HUDEP-2 (cell line): ENCODE results near the gene MEG3.

Source experiments
- DNase-seq, 76 experiments: peaks; one replicate each; lab custom pipeline; 2025; ENCODE audit not compliant: unreplicated experiment in 76 of 76; lab: John Stamatoyannopoulos, UW

Gene MEG3

DNA sequence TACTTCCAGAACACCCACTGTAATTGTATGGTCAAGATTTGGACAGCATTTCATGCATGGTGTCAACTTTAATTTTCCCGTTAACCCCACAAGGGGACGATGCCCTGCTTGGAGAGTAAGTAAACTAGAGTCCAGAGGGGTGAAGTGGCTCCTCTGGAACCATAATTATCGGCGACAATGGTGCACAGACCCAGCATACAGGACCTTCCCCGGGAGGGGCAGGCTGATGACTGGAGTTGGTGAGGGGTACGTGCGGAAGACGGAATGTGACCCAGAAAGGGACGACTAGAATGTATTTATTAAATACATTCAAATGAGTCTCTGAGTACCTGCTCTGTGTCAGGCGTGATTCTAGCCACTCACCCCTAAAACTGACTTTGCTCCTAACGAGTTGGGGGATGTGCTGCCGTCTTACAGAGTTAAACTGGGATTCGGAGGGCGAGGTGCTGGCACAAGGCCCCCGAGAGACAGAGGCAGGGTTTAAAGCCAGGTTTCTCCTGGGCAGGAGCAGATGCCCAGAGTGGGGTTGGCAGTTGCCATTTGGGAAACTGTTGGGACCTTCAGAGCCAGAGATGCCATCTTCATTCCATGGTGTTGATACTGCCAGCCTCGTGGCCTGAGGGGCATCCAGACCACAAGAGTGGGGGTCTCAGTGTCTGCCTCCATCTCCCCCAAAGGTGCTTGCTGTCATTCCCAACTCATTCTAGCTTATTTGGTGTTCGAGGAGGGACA lies 66.7 kb downstream of the MEG3 start:
- no peak for DNase-seq

DNA sequence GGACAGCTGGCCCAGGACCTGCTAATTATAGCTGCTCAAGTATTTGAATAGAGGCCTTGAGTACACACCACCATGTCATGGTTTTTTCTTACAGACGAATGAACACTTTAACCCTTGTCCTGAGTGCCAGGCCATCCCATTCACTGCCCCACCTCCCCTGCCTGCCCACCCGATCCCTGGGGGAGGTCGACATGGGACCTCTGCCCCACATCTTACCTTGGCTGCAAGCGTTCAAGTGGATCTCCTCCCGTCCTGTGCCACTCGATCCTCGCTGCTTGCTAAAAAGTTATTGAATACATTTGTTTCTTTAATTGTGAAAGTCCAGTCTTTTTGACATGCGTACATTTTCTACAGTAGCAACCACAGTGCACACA lies 67.3 kb downstream of the MEG3 start:
- no peak for DNase-seq

DNA sequence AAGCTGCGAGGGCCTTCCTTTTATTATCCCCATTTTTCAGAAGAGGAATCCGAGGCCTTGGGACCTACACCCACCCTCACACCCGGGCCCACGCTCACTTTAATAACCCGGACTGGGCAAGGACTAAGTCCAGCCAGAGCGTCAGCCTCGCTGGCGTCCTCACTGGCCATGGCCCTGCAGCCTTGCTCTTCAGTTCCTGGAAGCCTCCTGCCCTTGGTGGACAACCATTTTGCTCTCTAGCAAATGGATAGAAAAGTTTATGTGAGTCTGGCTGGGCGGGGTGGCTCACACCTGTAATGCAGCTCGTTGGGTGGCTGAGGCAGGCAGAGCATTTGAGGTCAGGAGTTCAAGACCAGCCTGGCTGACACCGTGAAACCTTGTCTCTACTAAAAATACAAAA lies 67.8 kb downstream of the MEG3 start:
- no peak for DNase-seq

DNA sequence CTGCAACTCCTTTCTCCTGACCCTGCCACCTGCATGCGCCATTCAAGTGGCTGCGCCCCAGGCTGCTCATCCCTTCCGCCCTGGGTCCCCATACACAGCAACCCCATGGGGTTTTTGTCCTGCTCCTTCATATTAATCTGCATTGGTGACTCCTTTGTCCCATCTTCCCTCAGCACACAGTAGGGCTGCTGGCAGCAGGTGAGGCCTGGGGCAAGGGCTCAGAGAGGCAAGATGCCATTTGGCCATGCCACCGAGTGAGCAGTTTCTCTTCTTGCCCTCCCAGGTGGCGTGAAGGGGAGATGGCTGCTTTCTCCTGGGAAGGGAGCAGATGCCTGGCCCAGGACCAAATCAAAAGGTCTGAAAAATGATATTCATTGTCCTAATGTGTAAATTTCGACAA lies 68.5 kb downstream of the MEG3 start:
- DNase-seq: no peak

DNA sequence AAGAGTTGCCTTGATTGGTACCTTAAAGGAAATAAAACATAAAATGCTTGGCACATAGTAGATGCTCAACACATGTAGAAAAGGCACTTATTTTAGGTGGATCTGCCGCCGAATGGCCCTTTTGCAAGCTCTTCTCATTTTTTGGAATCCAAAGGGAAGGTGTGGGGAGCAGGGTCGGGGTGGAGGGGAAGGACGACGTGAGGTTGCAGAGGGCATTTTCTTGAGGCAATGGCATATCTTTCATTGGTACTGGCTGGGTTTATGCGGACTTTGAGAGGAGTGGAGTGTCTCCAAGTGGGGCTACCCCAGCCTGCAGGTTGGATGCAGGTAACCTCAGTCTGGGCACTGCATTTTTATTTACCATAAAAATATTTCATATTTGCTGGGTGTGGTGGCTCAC lies 69.5 kb downstream of the MEG3 start:
- no peak for DNase-seq

DNA sequence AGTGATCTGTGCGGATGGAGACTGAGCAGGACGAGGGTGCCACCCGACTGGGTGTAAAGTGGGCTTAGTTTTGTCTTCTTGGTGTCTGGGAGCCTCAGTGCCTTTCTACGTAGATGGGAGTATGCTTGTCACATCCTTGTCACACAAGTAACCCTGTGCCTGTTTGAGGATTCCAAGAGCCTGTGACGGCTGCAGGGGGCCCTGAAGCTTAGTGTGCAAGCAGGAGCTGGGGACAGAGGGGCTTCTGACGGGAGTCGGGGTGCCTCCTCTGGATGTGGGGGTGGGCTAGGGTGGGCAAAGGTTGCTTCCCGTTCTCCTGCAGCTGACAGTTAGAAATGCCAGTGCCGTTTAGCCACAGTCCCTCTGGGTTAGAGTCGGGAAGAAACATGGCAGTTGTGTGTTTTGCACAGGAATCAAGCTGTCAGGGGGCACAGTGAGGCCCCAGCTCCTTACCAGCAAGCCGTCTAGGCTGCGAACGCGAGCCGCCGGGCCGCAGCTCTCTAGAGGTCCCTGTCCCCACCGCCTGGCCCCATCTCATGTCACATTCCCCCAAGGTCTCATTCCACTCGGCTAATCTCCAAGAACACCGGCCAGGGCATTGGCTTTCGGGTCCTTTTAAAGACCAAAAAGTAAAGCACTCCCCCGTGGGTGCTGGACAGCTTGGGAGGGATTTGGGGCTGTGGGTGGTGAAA lies 70.6 kb downstream of the MEG3 start:
- no peak for DNase-seq

DNA sequence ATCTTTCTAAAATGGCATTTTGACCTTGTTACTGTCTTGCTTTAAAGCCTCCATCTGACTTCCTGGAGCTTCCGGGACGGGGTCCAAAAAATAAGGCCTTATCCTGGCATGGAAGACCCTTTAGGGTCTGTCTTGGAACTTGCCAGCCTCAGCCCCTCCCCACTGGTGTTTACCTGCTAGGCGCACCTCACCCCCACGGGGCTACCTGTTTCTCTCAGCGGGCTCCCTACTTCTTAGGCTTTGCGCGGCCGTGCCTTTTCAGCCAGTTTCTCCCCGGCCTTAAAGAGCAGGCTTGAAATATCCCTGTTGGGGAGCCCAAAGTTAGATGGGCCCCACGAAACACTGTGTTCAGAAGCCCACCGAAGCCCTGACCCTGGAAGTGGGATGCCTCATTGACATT lies 72.5 kb downstream of the MEG3 start:
- no peak for DNase-seq

DNA sequence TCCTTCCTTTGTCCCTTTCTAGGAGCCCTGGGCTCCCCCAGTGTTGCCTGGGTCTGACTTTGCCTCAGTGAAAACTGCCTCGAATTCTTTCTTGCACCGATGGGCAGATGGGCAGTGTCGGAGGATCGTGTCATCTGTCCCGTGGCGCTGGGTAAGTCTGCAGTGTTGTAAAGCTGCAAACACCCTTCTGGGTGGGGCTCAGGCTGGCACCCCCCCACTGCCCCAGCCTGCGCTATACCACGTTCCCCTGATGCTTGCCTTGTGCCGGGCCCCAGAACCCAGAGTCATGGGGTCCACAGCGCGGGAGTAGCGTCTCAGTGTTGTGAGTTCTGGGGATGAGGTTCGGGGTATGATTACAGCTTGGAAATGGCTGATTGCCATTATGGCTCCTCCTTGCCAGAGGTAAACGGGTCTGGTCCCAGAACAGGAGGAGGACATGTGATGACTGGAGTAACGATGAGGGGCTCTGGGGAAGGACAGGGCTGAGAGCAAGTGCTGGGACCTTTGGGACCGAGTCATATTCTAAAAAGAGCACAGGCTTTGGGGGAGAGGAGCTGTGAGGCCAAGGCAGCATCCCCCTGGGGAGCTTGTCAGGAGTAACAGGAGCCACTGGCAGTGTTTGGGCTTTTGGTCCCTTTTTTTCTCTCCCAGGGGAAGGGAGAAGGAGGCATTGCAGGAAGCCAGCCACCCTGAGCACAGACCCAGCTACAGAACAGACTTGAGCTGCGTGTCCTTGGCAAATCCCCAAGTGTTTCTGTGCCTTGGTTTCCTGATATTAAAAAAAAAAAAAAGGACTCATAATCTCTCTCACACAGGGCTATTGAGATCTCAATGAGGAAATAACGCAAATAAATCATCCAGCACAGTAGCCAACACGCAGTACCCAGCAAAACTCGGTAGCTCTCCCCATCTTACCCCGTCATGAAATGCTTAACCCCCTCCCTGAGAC lies 73.3 kb downstream of the MEG3 start:
- DNase-seq: no peak

DNA sequence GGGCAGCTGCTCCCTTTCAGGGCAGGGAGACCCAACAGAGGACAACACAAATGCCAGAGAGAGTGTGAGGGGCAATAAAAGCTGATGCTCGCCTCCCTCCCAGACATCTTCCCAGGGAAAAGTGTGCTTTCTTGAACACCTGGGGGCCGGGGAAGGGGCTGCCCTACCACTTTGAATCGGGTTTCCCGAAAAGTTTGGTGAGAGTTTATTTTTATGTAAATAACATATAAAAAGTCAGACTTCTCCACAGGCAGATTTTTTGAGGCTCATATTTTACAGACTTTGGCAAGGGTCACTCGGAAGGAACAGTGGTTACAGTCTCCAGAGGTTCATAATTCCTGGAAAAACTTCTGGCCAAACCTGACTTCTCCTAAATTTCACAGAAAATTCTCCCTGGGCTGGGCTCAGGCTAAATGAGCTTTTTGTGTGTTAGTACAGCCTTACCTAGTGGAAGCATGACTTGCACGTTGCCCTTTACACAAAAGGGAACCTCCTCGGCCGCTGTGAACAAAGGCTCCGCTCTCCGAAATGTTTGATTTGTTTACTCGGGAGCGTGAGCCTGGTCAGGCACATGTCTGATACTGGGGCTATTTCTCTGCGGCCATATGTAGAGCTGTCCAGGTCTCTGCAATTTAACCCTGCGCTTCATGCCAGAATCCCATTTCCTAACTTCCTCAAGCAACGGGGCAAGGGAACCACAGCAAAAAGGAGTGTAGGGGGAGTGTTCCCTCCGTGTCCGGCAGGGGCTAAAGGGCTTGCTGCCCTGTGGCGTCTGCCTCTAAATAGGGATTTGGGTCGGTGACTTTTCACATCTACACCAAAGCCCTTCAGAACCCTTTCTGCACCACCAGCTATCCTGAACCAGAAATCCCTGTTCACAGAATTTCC lies 74.2 kb downstream of the MEG3 start:
- no peak for DNase-seq

DNA sequence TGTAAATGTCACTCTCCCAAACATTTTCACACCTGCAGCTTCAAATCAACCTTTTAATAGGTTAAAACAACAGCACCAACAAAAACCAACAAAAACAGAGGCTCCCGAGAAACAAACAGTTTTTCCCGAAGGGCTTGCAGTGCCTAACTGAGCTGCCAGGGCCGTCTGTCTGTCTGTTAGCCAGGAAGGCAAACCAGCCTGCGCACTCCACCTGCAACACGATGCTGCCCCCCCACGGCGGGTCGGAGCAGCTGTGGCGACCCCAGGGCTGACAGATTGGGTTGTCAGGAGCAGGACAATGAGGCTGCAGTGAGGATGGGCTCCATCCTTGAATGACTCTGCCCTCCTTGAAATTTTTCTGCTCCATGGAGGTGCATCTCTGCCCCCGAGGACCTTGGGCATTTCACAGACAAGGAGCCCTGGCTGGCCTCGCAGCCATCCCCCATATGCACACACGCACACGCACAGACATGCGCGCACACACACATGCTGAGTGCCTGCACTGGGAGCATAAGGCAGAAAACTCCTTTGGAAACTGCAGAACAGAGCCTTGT lies 75.0 kb downstream of the MEG3 start:
- DNase-seq: peak in 8 of 76 experiments; percentile 2 to 24 (median 11)

DNA sequence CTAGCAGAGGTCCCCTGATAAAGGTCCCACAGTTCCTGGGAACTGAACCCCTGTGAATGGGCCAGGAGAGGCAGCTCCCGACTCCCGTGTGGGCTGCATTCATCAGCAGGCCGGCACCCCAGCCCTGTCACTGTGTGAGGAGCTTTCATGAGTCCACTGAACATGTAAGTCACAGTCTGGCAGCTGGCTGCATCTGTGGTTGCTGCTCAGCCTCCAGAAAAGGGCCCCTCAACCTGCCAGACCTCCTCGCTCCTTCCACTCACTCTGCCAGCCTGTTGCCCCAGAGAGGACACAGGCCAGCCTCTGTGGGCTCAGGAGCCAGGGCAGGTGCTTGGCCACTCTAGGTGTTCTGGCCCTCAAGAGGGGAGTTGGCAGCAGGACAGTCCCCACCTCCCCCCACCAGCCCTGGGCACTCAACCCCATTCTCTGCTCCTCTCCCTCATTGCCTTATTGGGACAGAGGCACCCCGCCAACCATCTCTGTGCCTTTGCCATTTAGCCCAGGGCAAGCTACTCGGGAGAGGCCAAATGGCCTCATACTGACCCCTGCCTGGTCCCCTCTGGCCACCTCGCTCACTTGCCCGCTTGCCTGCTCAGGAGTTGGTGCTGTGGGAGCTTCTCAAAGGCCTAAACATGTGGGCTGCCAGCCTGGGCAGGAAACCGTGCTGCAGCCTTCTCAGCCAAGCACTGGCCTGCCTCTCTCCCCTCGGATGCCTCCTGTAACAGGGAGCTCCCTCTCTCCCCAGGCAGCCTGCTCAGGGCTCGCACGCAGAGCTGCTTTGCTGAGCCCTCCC lies 75.7 kb downstream of the MEG3 start:
- no peak for DNase-seq

DNA sequence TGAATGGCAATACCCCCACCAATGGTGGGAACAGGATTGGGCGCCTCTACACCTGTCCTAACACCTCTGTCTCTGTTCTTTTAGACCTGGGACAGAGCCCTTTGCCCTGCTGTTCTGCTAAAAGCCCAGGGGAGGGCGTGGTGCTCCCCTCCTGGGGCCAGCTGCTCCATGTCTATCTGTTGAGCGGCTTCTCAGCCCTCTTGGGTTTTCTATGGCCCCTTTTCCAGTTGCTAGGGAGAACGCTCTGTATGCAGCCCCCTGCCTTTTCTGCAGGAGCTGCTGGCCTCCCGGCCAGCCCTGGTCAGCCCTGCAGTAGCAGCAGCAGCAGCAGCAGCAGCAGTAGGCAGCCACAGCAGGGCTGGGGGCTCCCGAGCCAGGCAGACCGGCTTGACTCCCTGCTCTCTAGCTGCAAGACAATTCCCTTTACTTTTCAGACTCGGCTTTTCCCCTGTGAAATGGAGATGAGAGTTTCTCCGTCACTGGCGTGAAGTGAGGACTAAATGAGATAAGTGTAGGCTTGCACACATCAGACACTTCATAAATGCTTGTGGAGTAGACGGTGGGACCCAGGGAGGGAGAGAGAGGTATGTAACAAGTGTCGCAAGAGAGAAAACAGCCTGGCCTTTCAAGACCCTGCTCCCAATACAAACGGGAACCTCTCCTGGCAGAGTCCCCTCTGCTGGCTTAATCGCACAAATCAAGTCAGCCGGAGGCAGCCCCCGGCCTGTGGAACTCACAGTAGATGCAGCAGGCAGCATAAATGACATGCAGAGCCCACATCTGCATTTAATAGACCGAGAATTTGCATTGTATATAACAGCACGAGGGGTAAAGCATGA lies 76.6 kb downstream of the MEG3 start:
- DNase-seq: no peak

DNA sequence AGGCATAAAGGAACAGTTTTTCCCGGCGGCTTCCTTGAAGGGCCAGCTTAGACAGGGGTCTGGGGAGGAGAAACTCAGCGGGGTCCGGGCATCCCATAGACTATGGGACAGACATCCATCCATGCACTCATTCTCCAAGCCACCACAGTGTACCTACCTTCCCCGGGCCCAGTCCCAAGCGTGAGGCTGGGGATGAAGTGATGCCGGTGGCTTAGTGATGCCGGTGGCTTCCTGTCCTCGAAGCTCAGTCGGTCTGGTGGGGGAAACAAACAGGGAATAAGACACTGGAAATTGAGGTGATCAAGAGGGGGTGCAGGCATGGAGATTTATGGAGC lies 77.2 kb downstream of the MEG3 start:
- no peak for DNase-seq

DNA sequence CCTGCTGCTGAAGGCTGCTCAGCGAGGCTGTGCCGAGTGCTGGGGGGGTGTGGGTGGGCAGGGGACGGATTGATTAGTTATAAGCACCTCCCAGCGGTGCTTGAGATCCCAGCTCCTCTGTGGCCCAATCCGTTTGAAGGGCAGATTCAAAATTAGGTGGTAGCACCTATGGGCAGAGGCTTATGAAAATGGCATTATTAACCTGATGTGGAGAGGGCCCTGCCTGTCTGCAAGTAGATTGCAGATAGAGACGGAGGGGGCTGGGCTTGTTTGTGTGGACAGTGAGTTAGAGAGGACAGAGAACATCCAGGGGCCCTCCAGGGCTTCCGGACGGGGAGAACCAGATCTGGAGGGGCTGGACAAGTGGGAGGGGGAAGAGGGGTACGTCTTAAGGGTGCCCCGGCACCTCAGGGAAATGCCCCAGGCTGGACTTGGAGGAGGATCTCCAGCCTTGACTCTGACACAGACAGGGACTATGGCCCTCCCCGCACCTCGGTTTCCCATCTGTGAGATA lies 77.8 kb downstream of the MEG3 start, which contains the start of gene RTL1:
Gene RTL1 (minus strand): TSS at position 51 of the 514 bp plus-strand sequence. CDS start 18,934 bp downstream, outside the sequence.
- no peak for DNase-seq

DNA sequence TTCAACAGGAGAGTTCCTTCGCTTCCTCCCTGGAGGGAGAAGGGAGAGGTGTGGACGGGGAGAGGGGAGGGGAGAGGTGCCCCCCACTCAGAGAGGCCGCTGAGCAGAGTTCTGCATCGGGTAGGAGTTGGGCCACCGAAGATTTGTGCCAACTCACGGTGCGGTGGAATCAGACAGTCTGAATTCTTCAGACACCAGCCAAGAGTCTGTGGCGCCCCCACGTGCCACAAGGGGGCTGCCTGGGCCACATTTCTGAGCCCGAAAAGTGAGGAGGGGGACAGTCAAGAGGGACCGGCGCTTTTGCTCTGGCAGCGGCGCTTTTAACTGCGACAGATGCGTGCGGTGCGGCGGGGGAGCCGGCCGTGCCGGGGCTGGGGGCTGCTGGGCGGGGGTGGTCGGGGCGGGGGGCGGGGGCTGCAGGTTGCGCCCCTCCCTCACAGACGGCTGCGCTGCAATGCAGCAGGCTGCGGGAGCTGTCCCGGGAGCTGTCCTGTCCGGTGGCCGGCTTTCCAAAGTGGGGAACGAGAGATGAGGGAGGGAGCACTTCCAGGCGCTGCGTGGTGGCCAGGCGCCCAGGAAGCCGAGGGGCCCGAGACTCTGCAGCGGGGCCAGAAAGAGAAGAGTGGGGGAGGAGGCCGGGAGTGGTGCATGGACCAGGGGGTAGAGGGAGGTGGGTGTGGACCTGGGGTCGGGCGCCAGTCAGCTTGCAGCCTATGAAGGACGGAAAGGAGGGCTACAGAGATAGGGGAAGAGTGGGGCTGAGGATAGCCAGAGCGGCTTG lies 78.6 kb downstream of the MEG3 start:
- no peak for DNase-seq

DNA sequence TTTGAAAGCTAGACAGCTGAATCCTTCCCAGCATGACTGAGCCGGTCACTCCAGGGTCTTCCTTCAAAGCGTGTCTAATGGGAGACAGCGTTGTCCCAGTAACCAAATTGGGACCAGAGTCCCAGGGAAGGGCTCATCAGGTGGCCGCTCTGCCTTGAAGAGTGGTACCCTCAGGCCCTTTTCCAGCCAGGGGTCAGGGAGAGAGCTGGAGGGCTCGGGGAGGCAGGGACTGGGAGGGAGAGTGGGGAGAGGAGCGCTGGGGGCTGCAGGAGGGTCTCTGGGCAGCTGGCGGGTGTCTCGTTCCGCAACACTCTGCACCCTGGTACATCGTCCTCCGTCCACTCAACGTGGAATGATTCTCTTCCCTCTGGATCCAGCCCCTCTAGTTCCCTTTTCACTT lies 79.2 kb downstream of the MEG3 start:
- no peak for DNase-seq

DNA sequence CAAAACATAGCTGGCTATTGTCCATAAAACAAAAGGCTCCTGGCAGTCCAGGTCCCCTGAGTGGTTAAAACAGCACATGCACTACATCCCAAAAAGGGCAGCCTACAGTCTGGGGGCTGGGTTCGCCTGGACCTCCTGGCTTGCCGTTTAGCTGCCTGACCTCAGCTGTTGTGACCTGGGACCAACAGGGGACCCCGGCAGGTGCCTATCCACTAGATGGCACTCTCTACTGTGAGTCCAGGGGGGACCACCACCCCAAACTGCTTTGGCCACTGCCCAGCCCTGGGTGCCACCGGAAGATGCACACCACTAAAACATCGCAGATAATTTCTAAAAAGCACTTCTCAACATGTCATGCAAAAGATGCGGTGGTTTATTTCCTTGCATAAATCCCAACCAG lies 80.5 kb downstream of the MEG3 start:
- no peak for DNase-seq

DNA sequence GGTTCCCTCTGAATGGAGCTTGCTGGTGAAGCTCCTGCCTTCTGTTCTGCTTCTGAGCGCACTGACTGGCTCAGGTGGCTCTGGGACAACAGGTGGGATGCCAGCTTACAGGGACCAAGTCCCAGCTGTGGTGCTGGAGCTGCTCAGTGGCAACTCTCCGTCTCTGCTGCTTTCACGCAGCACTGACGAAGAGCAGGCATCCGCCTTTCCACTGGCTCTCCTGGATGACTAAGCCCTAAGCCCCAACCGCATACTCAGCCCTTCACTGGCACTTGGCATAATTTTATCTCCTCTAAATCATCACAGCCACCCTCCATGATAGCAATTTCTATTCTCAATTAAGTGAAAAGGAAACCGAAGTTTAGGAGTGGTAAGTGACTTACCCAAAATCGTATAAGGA lies 81.3 kb downstream of the MEG3 start:
- no peak for DNase-seq
